ENCODE data around the gene ATP8B4.

GRCh38 chr15:50051811-50052419 is 67.1 kb downstream of the ATP8B4 start:
- no peak for TF ChIP-seq EZH2 (IDR thresholded peaks at IDR 0.05)
- no peak for TF ChIP-seq POLR2AphosphoS5 (IDR thresholded peaks at IDR 0.05; ENCODE audit: borderline replicate concordance, low read depth, low read length)
